Neutrophil (primary cell): ENCODE measurements around the gene ZBTB18.

Experiments used
- H3K27ac ChIP-seq: fragments of 200-600 bp; sonication (generic); 2 replicates; pipeline ENCODE4 v1.5.1; 2016; ENCODE audit warnings: mild to moderate bottlenecking, moderate library complexity
- H3K27me3 ChIP-seq: fragments of 200-600 bp; sonication (generic); 2 replicates; pipeline ENCODE4 v1.6.0; 2016; ENCODE audit warnings: mild to moderate bottlenecking
- H3K36me3 ChIP-seq: fragments of 200-600 bp; sonication (generic); 2 replicates; pipeline ENCODE4 v1.5.1; 2017
- H3K4me1 ChIP-seq, 2 experiments: fragments of 200-600 bp in 1 of 2; sonication (generic) in 1 of 2; 1 replicate in 1 of 2; 2 replicates in 1 of 2; pipeline versions ENCODE4 v1.5.1 to v1.6.1; 2013 to 2016; ENCODE audit warnings: low read depth in 1 of 2, low read length in 1 of 2, mild to moderate bottlenecking in 1 of 2, moderate library complexity in 1 of 2; ENCODE audit not compliant: control insufficient read depth in 1 of 2, insufficient read depth in 1 of 2
- H3K4me3 ChIP-seq, 2 experiments: fragments of 200-600 bp in 1 of 2; sonication (generic) in 1 of 2; 1 replicate in 1 of 2; 2 replicates in 1 of 2; pipeline ENCODE4 v1.5.1; 2013 to 2016; ENCODE audit warnings: low read depth in 1 of 2, low read length in 1 of 2, mild to moderate bottlenecking in 1 of 2, moderate library complexity in 1 of 2
- H3K9me3 ChIP-seq: fragments of 200-600 bp; sonication (generic); 2 replicates; pipeline ENCODE4 v1.5.1; 2016
- TF ChIP-seq, protein P1 (sequence below): fragments of 200-600 bp; sonication (generic); IDR thresholded peaks from 2 replicates; pipeline ENCODE4 v1.5.1; 2016; ENCODE audit warnings: antibody characterized with exemption

ZBTB18 gene

DNA sequence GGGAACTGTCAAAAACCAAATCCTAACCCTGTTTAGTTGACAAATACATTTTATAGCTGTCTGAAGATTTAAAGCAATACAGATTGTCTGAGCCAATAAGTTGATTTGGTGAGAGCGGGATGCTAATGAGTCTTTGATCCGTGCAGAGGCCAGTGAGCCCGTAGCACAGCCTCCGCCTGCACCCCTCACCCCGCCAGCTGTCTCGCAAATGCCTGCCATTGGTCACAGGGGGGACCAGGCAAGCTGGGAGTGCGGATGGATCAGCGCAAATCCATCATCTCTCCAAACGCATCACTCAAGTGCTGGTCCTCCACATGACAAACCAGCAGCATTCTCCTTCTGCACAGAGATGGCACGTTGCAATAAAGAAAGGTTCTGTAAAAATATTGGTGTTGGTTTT, 51.0 kb downstream of the ZBTB18 start:
- Histone ChIP-seq H3K9me3 (no peaks in the 10 kb centered on the region), H3K4me1 (no peaks in the 10 kb centered on the region), H3K36me3 (no peaks in the 10 kb centered on the region), H3K27ac (no peak overlapping the region), H3K27me3 (peaks cover 48% of the 10 kb centered on the region), H3K4me3 (no peak overlapping the region)
- TF ChIP-seq, protein P1, sequence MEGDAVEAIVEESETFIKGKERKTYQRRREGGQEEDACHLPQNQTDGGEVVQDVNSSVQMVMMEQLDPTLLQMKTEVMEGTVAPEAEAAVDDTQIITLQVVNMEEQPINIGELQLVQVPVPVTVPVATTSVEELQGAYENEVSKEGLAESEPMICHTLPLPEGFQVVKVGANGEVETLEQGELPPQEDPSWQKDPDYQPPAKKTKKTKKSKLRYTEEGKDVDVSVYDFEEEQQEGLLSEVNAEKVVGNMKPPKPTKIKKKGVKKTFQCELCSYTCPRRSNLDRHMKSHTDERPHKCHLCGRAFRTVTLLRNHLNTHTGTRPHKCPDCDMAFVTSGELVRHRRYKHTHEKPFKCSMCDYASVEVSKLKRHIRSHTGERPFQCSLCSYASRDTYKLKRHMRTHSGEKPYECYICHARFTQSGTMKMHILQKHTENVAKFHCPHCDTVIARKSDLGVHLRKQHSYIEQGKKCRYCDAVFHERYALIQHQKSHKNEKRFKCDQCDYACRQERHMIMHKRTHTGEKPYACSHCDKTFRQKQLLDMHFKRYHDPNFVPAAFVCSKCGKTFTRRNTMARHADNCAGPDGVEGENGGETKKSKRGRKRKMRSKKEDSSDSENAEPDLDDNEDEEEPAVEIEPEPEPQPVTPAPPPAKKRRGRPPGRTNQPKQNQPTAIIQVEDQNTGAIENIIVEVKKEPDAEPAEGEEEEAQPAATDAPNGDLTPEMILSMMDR: no peak

DNA sequence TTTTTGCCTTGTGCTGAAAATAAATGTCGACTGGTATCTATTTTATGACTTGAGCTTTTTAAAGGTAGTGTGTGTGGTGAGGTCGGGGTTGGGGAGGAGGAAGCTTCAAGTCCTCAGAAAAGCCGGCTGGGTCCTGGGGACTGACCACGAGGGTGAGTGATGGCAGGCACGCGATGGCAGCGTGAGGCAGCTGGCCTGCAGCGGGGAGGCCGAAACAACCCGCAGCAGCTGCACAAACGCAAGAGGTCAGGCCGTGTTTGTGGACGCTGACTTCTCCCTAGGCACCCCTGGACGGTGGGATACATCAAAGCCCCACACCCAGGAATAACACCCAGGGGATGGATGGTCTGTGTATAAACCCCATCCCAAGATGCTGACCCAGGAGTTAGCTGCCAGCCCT, 51.4 kb downstream of the ZBTB18 start:
- no peak overlapping the region for H3K4me3 ChIP-seq
- no peak overlapping the region for H3K27ac ChIP-seq
- H3K4me1 ChIP-seq: no peaks in the 10 kb centered on the region
- H3K36me3 ChIP-seq: no peaks in the 10 kb centered on the region
- no peaks in the 10 kb centered on the region for H3K9me3 ChIP-seq
- TF ChIP-seq, protein P1: no peak
- peaks cover 48% of the 10 kb centered on the region for H3K27me3 ChIP-seq

DNA sequence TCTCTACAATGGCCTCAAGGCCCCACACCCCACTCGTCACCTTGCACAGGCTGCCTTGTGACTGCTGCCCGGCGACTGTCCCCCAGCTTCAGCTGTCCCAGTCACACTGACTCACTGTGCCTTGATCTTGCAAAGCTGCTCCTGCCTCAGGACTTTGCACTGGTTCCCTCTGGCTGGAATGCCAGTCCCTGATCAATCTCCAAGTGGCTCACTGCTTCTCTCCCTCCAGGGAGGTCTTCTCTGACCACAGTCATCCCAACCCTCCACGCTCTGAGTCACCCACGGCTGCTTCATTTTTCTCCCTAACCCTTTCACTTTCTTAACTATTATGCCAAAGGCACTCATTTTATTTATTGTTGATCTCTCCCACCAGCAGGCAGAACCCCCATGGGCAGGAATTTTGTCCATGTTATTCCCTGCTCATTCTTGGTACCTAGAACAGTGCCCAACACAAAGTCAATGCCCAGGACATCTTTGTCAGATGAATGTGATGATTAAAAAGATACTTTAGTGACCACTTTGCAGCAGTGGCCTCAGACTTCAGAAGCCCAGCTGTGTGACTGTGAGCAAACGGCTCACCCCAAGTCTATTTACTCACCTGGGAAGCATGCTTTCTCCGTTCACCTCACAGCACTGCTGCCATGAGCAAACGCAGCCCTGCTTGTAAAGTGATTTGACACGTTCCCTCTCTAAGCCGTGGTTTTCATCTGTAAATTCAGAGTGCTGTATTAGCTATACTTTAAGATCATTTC, 53.4 kb downstream of the ZBTB18 start:
- H3K27me3 ChIP-seq: peaks cover 35% of the 10 kb centered on the region
- H3K27ac ChIP-seq: no peak overlapping the region
- no peaks in the 10 kb centered on the region for H3K4me1 ChIP-seq
- TF ChIP-seq, protein P1: no peak
- H3K36me3 ChIP-seq: no peaks in the 10 kb centered on the region
- no peaks in the 10 kb centered on the region for H3K9me3 ChIP-seq
- H3K4me3 ChIP-seq: no peak overlapping the region

DNA sequence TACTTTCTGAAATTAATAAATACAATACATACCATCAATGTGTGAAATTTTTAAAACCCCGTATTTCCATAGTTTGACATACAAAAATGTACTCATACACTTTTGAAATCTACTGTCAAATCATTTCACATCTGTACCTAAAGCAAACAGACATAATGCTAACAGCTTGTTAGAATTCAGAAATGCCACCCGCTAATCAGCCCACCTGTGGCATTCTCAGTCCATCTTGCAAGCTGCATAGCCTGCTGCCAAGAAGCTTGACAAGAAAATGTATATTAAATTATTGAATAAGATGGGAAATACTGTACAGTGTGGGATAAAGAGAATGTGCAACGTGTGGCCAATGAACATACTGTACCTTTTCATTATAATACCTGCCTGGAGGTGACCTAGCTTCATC, 55.1 kb downstream of the ZBTB18 start:
- Histone ChIP-seq H3K36me3 (no peaks in the 10 kb centered on the region), H3K27me3 (peaks cover 18% of the 10 kb centered on the region), H3K4me3 (no peak overlapping the region), H3K4me1 (no peaks in the 10 kb centered on the region), H3K27ac (no peak overlapping the region), H3K9me3 (no peaks in the 10 kb centered on the region)
- TF ChIP-seq, protein P1: no peak
